Measurements from ENCODE around the gene NPIPA7.
"Not testable (repeated sequence)": the region's sequence is repeated elsewhere in the genome, so short reads cannot be mapped to it uniquely, and the experiment has no call there.

Gene NPIPA7

GRCh38 chr16:16402333-16402732 lies 23.4 kb downstream of the NPIPA7 start:
- not testable (repeated sequence) for H3K27me3 Mint-ChIP-seq (ENCODE audit: low read depth); H3K4me3 Mint-ChIP-seq; H3K9me3 Mint-ChIP-seq; H3K36me3 Mint-ChIP-seq (ENCODE audit: low read depth); H3K4me1 Mint-ChIP-seq; H3K27ac Mint-ChIP-seq

GRCh38 chr16:16404283-16404682 lies 25.3 kb downstream of the NPIPA7 start:
- H3K4me1 Mint-ChIP-seq; H3K27ac Mint-ChIP-seq; H3K27me3 Mint-ChIP-seq (ENCODE audit: low read depth); H3K4me3 Mint-ChIP-seq; H3K9me3 Mint-ChIP-seq; H3K36me3 Mint-ChIP-seq (ENCODE audit: low read depth): not testable (repeated sequence)

DNA sequence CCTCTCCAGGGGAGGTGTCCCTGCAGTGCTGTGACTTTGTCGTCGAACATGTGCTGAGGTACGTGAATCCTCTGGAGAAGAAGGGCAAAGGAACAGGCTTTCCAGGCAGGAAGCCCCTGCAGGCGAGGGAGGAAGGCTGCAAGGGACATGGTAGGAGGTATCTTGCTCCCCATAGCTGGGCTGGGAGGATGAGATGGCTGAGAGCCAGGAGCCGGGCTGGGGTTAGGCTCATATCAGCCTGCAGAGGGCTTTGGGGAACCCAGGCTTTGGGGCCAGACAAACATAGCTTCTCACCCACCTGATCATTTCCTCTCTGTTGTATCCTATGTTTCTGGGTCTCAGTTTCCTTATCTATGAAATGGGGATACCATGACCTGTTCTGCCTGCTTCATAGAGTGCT lies 26.5 kb downstream of the NPIPA7 start:
- H3K4me3 Mint-ChIP-seq; H3K9me3 Mint-ChIP-seq; H3K36me3 Mint-ChIP-seq (ENCODE audit: low read depth); H3K27ac Mint-ChIP-seq; H3K27me3 Mint-ChIP-seq (ENCODE audit: low read depth); H3K4me1 Mint-ChIP-seq: not testable (repeated sequence)

DNA sequence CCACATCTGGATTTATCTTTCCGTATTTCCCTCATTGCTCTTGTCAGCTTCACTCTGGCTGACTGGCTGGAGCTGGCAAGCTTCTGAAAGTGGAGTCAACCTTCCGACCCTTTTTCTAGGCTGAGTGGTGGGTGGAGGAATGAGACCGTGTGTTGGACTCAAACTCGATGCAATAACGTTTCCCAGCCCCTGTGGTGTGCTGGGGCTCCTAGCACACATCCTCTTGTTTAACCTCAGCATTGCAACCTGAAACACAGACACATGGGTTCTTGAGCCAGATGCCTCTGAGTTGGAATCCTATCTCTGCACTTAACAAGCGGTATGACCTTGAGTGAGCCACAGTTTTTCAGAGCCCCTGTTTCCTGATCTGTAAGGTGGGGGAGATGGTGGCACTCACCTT lies 29.5 kb downstream of the NPIPA7 start:
- not testable (repeated sequence) for H3K27me3 Mint-ChIP-seq (ENCODE audit: low read depth); H3K27ac Mint-ChIP-seq; H3K36me3 Mint-ChIP-seq (ENCODE audit: low read depth); H3K4me1 Mint-ChIP-seq; H3K9me3 Mint-ChIP-seq; H3K4me3 Mint-ChIP-seq

- not testable (repeated sequence) for H3K27me3 Mint-ChIP-seq (ENCODE audit: low read depth); H3K4me3 Mint-ChIP-seq; H3K4me1 Mint-ChIP-seq; H3K9me3 Mint-ChIP-seq; H3K36me3 Mint-ChIP-seq (ENCODE audit: low read depth); H3K27ac Mint-ChIP-seq
Measured at GRCh38 chr16:16413773-16414172, 34.8 kb downstream of the NPIPA7 start.

GRCh38 chr16:16417071-16417470 lies 38.1 kb downstream of the NPIPA7 start:
- H3K4me3 Mint-ChIP-seq; H3K4me1 Mint-ChIP-seq; H3K9me3 Mint-ChIP-seq; H3K27me3 Mint-ChIP-seq (ENCODE audit: low read depth); H3K27ac Mint-ChIP-seq; H3K36me3 Mint-ChIP-seq (ENCODE audit: low read depth): not testable (repeated sequence)

GRCh38 chr16:16417914-16418544 lies 39.1 kb downstream of the NPIPA7 start:
- H3K36me3 Mint-ChIP-seq (ENCODE audit: low read depth); H3K4me3 Mint-ChIP-seq; H3K27me3 Mint-ChIP-seq (ENCODE audit: low read depth); H3K27ac Mint-ChIP-seq; H3K9me3 Mint-ChIP-seq; H3K4me1 Mint-ChIP-seq: not testable (repeated sequence)

GRCh38 chr16:16420515-16420914 lies 41.6 kb downstream of the NPIPA7 start:
- H3K27ac Mint-ChIP-seq; H3K36me3 Mint-ChIP-seq (ENCODE audit: low read depth); H3K9me3 Mint-ChIP-seq; H3K4me3 Mint-ChIP-seq; H3K27me3 Mint-ChIP-seq (ENCODE audit: low read depth); H3K4me1 Mint-ChIP-seq: not testable (repeated sequence)

DNA sequence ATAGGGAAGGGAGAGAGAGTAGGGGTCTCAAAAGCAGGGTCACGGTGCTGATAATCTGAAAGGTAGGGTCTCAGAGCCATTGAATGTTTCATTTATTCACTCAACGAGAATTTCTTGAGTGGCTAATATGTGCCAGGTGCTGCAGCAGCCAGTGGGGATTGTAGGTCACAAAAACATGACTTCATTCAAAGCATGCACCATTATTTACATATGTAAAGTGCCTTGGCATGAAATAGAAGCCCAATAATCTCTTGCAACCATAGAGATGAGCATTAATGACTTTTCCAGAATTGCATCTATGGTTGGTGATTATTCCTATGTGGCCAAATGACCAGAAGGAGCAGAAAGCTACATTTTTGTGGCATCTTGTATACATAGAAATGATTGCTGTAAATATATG lies 46.2 kb downstream of the NPIPA7 start:
- H3K27me3 Mint-ChIP-seq (ENCODE audit: low read depth); H3K36me3 Mint-ChIP-seq (ENCODE audit: low read depth); H3K4me3 Mint-ChIP-seq; H3K4me1 Mint-ChIP-seq; H3K9me3 Mint-ChIP-seq; H3K27ac Mint-ChIP-seq: not testable (repeated sequence)

DNA sequence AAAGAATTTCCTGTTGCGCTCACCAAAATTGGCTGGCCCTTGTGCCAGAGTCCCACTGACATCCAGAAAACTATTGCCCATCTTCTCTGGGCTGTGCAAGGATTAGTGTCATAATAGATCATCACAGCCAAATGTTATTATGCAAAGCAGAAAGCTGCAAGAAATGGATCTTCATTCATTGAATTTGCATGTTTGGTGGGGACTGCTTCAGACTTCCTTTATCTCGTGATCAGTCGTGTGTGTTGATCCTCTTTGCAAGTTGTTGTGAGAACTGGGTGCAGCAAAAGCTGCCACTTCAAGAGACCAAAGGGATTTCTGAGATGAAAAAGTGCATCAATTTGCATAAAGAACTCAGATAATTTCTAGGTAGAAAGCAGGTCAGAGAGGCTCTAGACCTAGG lies 52.2 kb downstream of the NPIPA7 start:
- H3K9me3 Mint-ChIP-seq; H3K36me3 Mint-ChIP-seq (ENCODE audit: low read depth); H3K4me1 Mint-ChIP-seq; H3K4me3 Mint-ChIP-seq; H3K27ac Mint-ChIP-seq; H3K27me3 Mint-ChIP-seq (ENCODE audit: low read depth): not testable (repeated sequence)

- H3K27me3 Mint-ChIP-seq (ENCODE audit: low read depth); H3K9me3 Mint-ChIP-seq; H3K4me3 Mint-ChIP-seq; H3K27ac Mint-ChIP-seq; H3K4me1 Mint-ChIP-seq; H3K36me3 Mint-ChIP-seq (ENCODE audit: low read depth): not testable (repeated sequence)
Measured at GRCh38 chr16:16434711-16435110, 55.8 kb downstream of the NPIPA7 start.

GRCh38 chr16:16441401-16441800 lies 62.5 kb downstream of the NPIPA7 start:
- H3K4me1 Mint-ChIP-seq; H3K36me3 Mint-ChIP-seq (ENCODE audit: low read depth); H3K9me3 Mint-ChIP-seq; H3K27me3 Mint-ChIP-seq (ENCODE audit: low read depth); H3K4me3 Mint-ChIP-seq; H3K27ac Mint-ChIP-seq: not testable (repeated sequence)
